HEK293T (cell line): ENCODE measurements around the gene TSHR.

Source experiments
- ARNT ChIP-seq: fragments of 450-650 bp; IDR thresholded peaks from 2 replicates; pipeline ENCODE4 v1.6.1; 2017; ENCODE audit warnings: mild to moderate bottlenecking
- BHLHE40 ChIP-seq: fragments of 450-650 bp; IDR thresholded peaks from 2 replicates; pipeline ENCODE4 v1.6.1; 2016; ENCODE audit warnings: mild to moderate bottlenecking, moderate library complexity, borderline replicate concordance
- CTBP1 ChIP-seq: fragments of 450-650 bp; IDR thresholded peaks from 2 replicates; pipeline ENCODE4 v1.6.1; 2016; ENCODE audit warnings: borderline replicate concordance
- ELF4 ChIP-seq: fragments of 450-650 bp; IDR thresholded peaks from 2 replicates; pipeline ENCODE4 v1.6.1; 2017; ENCODE audit warnings: antibody characterized with exemption
- FOXA1 ChIP-seq: fragments of 450-650 bp; IDR thresholded peaks from 2 replicates; pipeline ENCODE4 v1.6.1; 2016; ENCODE audit warnings: mild to moderate bottlenecking
- FOXK2 ChIP-seq: fragments of 450-650 bp; IDR thresholded peaks from 2 replicates; pipeline ENCODE4 v1.6.1; 2016; ENCODE audit warnings: mild to moderate bottlenecking
- FOXM1 ChIP-seq: fragments of 450-650 bp; IDR thresholded peaks from 2 replicates; pipeline ENCODE4 v1.6.1; 2017; ENCODE audit warnings: mild to moderate bottlenecking, borderline replicate concordance
- HDGF ChIP-seq: fragments of 450-650 bp; IDR thresholded peaks from 2 replicates; pipeline ENCODE4 v1.6.1; 2017; ENCODE audit warnings: antibody characterized with exemption, borderline replicate concordance
- L3MBTL2 ChIP-seq: fragments of 450-650 bp; conservative IDR thresholded peaks from 2 replicates; pipeline ENCODE4 v1.6.1; 2016; ENCODE audit warnings: mild to moderate bottlenecking
- SUZ12 ChIP-seq: fragments of 450-650 bp; IDR thresholded peaks from 2 replicates; pipeline ENCODE4 v1.6.1; 2016; ENCODE audit warnings: mild to moderate bottlenecking
- TARDBP ChIP-seq: fragments of 450-650 bp; IDR thresholded peaks from 2 replicates; pipeline ENCODE4 v1.6.1; 2016
- ZNF384 ChIP-seq: fragments of 450-650 bp; IDR thresholded peaks from 2 replicates; pipeline ENCODE4 v1.6.1; 2016
- TF ChIP-seq, protein P1 (sequence below): fragments of 450-650 bp; IDR thresholded peaks from 2 replicates; pipeline ENCODE4 v1.6.1; 2016

DNA sequence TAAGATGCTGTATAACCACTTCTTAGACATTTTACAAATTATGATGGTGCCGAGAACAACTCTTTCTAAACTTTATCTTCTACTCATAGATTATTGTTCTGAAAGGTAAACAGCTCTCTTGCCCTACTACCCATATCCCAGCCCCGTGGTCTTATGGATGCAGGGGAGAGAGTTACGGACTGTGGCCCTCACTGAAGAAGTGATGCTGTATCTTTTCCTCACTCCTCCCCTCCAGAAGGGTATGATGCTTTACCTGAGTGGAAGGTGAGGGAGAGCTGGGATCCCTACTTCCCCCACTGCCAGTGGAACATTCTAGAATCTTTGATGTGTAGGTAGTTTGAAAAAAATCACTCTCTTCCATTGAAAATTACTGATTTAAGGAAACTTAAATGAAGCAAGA, 3.5 kb downstream of the TSHR start:
- TF ChIP-seq TARDBP (no peak), BHLHE40 (no peak), SUZ12 (no peak), L3MBTL2 (no peak), ARNT (no peak), ZNF384 (no peak), FOXM1 (no peak), CTBP1 (no peak), ELF4 (no peak), FOXK2 (no peak), FOXA1 (no peak), HDGF (no peak)
- TF ChIP-seq, protein P1, sequence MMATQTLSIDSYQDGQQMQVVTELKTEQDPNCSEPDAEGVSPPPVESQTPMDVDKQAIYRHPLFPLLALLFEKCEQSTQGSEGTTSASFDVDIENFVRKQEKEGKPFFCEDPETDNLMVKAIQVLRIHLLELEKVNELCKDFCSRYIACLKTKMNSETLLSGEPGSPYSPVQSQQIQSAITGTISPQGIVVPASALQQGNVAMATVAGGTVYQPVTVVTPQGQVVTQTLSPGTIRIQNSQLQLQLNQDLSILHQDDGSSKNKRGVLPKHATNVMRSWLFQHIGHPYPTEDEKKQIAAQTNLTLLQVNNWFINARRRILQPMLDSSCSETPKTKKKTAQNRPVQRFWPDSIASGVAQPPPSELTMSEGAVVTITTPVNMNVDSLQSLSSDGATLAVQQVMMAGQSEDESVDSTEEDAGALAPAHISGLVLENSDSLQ, result no peak
